ENCODE data around the gene SNX8. TPM values are rescaled to one million over a fixed set of nuclear protein-coding genes. Genes with fewer than 3 reads are reported as not detected.
A peak's percentile ranks its signal among the peaks of the same experiment; 100 is the strongest.
"Not testable (repeated sequence)": the region's sequence is repeated elsewhere in the genome, so short reads cannot be mapped to it uniquely, and the experiment has no call there.

The SNX8 gene, protein sequence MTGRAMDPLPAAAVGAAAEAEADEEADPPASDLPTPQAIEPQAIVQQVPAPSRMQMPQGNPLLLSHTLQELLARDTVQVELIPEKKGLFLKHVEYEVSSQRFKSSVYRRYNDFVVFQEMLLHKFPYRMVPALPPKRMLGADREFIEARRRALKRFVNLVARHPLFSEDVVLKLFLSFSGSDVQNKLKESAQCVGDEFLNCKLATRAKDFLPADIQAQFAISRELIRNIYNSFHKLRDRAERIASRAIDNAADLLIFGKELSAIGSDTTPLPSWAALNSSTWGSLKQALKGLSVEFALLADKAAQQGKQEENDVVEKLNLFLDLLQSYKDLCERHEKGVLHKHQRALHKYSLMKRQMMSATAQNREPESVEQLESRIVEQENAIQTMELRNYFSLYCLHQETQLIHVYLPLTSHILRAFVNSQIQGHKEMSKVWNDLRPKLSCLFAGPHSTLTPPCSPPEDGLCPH
- polyA plus RNA-seq (ENCODE audit: insufficient read length in 4 of 4): 10 to 100 TPM; 40.5 to 45.7 (median 42.6) TPM

GRCh38 chr7:2314209-2314955, at the start of gene SNX8:
Gene SNX8, minus strand, starts transcription at chr7:2314441. Its CDS starts 20 bp downstream, at chr7:2314421.
- peak; percentile 63 to 72 (median 66) for DNase-seq (ENCODE audit: low read depth in 4 of 4, low spot score in 3 of 4)

GRCh38 chr7:2362385-2363088, 48.3 kb upstream of the SNX8 start:
- DNase-seq (ENCODE audit: low read depth in 4 of 4, low spot score in 3 of 4): no peak

GRCh38 chr7:2360796-2361195, 46.6 kb upstream of the SNX8 start:
- DNase-seq (ENCODE audit: low read depth in 4 of 4, low spot score in 3 of 4): no peak

- DNase-seq (ENCODE audit: low read depth in 4 of 4, low spot score in 3 of 4): no peak
These were observed 45.4 kb upstream of the SNX8 start for GRCh38 chr7:2359610-2360009.

DNA sequence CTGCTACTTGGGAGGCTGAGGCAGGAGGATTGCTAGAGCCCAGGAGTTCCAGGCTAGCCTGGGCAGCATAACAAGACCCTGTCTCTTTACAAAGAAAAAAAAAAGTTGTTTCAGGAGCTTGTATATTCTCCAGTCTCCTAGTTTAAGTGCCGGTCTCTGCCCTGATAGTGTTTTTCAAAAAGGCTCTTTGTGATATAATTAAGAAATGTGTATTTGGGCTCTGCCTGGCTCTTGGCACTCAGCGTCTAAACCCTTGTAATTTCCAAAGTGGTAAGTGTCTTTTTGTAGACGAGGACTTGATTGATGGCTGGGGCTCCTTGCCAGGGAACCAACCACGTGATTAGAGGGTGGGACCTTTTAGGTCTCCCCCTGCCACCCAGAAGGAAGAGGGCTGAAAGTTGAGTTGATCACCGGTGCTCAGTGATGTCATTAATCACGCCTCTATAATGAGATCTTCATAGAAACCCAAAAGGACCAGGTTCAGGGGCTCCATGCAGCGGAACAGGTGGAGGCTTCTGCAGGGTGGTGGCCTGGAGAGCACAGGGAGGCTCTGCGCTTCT, 44.8 kb upstream of the SNX8 start:
- no peak for DNase-seq (ENCODE audit: low read depth in 4 of 4, low spot score in 3 of 4)

GRCh38 chr7:2357571-2357970, 43.3 kb upstream of the SNX8 start:
- DNase-seq (ENCODE audit: low read depth in 4 of 4, low spot score in 3 of 4): no peak

GRCh38 chr7:2357165-2357564, 42.9 kb upstream of the SNX8 start:
- DNase-seq (ENCODE audit: low read depth in 4 of 4, low spot score in 3 of 4): no peak

DNA sequence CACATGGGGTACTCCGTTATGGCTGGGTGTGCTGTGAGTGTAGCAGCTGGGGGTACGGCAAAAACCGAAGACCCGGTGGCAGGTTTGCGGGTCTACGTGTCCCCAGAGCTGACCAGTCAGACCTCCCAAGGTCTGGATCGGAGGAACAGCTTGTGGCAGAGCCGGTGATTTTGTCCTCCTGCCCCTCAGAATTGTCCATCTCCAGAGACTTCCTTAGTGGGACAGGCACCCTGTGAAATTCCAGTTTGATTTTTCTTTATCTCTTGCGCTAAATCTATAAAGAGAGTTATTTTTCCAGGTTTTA, 41.4 kb upstream of the SNX8 start:
- no peak for DNase-seq (ENCODE audit: low read depth in 4 of 4, low spot score in 3 of 4)

DNA sequence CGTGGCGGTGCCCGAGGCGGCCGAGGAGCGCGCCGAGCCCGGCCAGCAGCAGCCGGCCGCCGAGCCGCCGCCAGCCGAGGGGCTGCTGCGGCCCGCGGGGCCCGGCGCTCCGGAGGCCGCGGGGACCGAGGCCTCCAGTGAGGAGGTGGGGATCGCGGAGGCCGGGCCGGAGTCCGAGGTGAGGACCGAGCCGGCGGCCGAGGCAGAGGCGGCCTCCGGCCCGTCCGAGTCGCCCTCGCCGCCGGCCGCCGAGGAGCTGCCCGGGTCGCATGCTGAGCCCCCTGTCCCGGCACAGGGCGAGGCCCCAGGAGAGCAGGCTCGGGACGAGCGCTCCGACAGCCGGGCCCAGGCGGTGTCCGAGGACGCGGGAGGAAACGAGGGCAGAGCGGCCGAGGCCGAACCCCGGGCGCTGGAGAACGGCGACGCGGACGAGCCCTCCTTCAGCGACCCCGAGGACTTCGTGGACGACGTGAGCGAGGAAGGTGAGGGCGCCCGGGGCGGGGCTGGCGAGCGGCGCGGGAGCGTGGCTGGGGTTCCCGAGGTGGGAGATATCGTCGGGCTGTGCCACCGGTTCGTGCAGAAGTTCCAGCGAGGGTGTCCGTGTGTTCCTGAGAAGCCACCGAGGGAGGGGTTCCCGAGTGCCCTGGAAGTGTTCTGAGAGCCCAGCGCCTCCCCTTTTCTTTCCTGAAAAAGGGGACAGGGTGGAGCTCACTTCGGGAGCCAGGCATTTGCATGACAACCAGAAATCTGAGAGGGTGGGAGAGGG, 40.9 kb upstream of the SNX8 start:
- no peak for DNase-seq (ENCODE audit: low read depth in 4 of 4, low spot score in 3 of 4)

DNA sequence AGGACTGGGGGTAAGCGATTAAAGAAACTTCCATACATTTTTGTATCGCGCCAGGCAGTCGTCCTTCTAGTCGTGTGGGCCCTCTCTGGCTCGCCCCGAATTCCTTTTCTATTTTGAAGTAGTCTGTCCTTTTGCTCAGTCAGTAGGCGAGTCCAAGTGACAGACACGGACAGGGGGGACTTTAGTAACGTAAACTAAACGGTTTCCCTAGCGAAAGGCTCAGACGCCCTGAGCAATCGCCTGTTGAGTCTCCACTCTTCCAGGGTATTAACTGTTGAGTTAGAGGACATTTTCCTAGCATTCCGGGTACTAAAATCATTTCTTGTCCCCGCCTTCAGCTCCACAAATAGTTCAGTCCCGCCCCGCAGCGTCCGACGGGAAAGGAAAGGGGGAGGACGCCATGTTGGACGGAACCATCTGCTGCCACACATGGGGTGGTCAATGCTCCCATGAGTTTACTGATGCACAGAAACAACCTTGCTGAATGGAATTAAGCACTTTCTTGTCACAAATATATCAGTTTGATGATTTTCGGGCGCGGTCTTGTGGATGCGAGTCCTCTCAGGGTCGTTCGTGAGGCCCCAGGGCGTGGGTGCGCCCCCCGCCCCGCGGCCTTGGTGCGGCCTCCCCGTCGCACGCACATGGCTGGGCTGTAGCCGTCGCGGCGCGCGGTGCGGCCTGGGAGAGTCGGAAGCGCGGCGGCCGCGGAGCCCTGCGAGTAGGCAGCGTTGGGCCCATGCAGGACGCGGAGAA, 40.1 kb upstream of the SNX8 start, which contains the start of gene EIF3B:
EIF3B (plus strand) TSS at position 642 of the 753 bp plus-strand sequence; CDS start at position 737, 95 bp downstream.
- peak; percentile 89 to 99 (median 93) for DNase-seq (ENCODE audit: low read depth in 4 of 4, low spot score in 3 of 4)

DNA sequence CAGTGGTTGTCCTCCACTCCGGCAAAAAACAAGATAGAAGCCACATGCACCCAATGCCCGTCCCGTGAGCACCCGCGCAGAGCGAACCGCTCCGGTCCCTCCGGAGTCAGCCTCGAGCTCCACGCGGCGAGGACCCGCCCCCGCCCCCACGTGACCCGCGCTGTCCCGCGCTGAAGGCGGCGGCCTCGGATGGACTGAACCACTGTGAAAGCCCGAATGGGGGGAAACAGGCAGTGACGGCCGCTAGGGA, 39.6 kb upstream of the SNX8 start:
- peak in 2 of 4 donors; percentile 67 to 78 for DNase-seq (ENCODE audit: low read depth in 4 of 4, low spot score in 3 of 4)

- DNase-seq (ENCODE audit: low read depth in 4 of 4, low spot score in 3 of 4): no peak
These were observed 39.1 kb upstream of the SNX8 start for GRCh38 chr7:2353113-2353935.

DNA sequence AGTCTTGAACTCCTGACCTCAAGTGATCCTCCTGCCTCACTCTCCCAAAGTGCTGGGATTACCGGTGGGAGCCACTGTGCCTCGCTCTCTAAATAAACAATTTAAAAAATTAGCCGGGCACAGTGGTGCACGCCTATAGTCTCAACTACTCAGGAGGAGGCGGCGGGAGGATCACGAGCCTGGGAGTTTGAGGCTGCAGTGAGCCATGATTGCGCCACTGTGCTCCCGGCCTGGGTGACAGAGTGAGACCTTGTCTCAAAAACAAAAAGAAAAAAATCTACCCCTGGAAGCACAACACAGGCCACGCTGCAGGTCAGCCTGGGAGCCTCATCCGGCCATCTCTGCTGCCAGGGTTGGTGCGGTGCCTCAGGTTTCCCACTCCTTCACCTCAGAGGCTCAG, 36.6 kb upstream of the SNX8 start:
- DNase-seq (ENCODE audit: low read depth in 4 of 4, low spot score in 3 of 4): no peak

DNA sequence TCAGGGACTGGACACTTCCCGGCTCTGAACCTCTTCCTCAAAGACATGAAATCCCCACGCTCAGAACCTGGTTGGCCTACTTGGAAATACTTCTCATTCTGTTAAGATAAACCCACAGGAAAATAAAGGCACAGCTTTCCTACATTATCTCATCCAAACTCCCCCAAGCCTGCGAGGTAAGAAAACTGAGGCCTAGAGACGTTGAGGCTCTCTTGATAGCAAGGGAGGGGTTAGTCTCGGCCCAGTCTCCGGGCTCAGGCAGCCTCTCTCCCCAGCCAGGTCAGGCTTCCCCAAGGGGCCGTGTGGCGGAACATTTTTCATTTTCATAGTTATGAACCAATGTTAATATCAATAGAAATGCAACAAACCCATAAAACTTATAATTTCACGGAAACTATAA, 35.8 kb upstream of the SNX8 start:
- no peak for DNase-seq (ENCODE audit: low read depth in 4 of 4, low spot score in 3 of 4)

DNA sequence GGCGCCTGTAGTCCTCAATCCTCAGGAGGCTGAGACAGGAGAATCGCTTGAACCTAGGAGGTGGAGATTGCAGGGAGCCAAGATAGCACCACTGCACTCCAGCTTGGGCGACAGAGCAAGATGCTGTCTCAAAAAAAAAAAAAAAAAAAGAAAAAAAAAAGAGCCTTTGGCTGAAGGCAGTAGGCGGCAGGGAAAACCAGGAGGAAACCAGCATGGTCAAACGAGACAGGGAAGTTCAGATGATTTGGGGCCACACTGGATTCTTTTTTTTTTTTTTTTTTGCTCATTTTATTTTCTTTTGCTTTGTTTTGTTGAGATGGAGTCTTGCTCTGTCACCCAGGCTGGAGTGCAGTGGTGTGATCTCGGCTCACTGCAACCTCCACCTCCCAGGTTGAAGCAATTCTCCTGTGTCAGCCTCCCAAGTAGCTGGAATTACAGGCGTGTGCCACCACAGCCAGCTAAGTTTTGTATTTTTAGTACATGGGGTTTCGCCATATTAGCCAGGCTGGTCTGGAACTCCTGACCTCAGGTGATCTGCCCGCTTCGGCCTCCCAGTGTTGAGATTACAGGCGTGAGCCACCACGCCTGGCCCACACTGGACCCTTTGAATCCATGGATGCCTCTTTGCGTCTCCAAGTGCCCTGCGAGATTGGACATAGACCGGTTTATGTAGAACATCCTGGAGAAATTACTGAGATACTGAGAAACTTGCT, 33.3 kb upstream of the SNX8 start:
- not testable (repeated sequence) for DNase-seq (ENCODE audit: low read depth in 4 of 4, low spot score in 3 of 4)

DNA sequence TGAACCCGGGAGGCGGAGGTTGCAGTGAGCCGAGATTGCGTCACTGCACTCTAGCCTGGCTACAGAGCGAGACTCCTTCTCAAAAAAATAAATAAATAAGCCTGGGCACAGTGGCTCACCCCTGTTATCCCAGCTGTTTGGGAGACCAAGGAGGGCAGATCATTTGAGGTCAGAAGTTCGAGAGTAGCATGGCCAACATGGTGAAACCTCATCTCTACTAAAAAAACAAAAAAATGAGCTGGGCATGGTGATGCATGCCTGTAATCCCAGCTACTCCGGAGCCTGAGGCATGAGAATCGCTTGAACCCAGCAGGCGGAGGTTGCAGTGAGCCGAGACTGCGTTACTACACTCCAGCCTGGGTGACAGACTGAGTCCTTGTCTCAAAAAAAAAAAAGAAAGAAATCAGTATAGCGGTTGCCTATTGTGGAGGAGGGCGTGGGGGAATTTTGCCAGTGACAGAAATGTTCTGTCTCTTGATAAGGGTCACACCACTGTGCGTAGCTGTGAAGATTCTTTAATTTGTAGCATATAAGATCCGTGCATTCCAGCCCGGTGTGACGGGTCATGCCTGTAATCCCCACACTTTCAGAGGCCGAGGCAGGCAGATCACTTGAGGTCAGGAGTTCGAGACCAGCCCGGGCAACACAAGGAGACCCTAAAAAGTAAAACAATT, 22.5 kb upstream of the SNX8 start:
- DNase-seq (ENCODE audit: low read depth in 4 of 4, low spot score in 3 of 4): no peak

GRCh38 chr7:2332606-2333231, 18.5 kb upstream of the SNX8 start:
- DNase-seq (ENCODE audit: low read depth in 4 of 4, low spot score in 3 of 4): not testable (repeated sequence)
